ENCODE measurements around the gene OPN1LW.
"Not testable (repeated sequence)": the region's sequence is repeated elsewhere in the genome, so short reads cannot be mapped to it uniquely, and the experiment has no call there.

- not testable (repeated sequence) for TF ChIP-seq EZH2 (IDR thresholded peaks at IDR 0.05; ENCODE audit: borderline replicate concordance, low read depth, low read length, severe bottlenecking); CTCF (IDR thresholded peaks at IDR 0.05; ENCODE audit: borderline replicate concordance, extremely low read depth, low read length, poor library complexity, severe bottlenecking)
These were observed 20.9 kb downstream of the OPN1LW start for GRCh38 chrX:154164902-154165301.

Data from DND-41 (cell line).